PC-9 (cell line): ENCODE measurements around the gene PDLIM7. TPM values are rescaled to one million over a fixed set of nuclear protein-coding genes. Genes with fewer than 3 reads are reported as not detected.

ENCODE experiments used
- BruUV-seq: library from RNA; stranded (reverse); fragments of 400-500 nt; replicated peaks from 2 replicates; lab custom pipeline; 2021; lab: Mats Ljungman, UMichigan
- CTCF ChIA-PET: fragments of 300-600 bp; sonication (Branson Sonifier 250); formaldehyde crosslinking; loops from one replicate; lab custom pipeline; 2022; ENCODE audit warnings: antibody characterized with exemption; lab: Charles Lee
- POLR2A ChIA-PET: fragments of 300-600 bp; sonication (Branson Sonifier 250); formaldehyde crosslinking; loops from one replicate; lab custom pipeline; 2022; ENCODE audit warnings: antibody characterized with exemption; ENCODE audit not compliant: unreplicated experiment; lab: Charles Lee
- DNase-seq, 2 experiments: peaks; one replicate each; pipeline versions ENCODE4 v3.0.0 to v3.0.0-alpha.2; 2015 to 2022; ENCODE audit warnings: mixed read lengths in 1 of 2
- H2AFZ ChIP-seq: fragments of 200-600 bp; sonication (generic); 2 replicates; pipeline ENCODE4 v1.8.1; 2017; ENCODE audit warnings: antibody characterized with exemption
- H3F3A ChIP-seq: fragments of 200-600 bp; sonication (generic); 2 replicates; pipeline ENCODE4 v1.8.1; 2017; ENCODE audit warnings: antibody characterized with exemption, mild to moderate bottlenecking, low read depth; ENCODE audit not compliant: insufficient read depth
- H3K27ac ChIP-seq: fragments of 200-600 bp; sonication (generic); 2 replicates; pipeline ENCODE4 v1.6.1; 2016; ENCODE audit warnings: mixed run types
- H3K27me3 ChIP-seq: fragments of 200-600 bp; sonication (generic); 2 replicates; pipeline ENCODE4 v1.6.1; 2016; ENCODE audit warnings: low read depth, mixed run types; ENCODE audit not compliant: insufficient read depth
- H3K36me3 ChIP-seq: fragments of 200-600 bp; sonication (generic); 2 replicates; pipeline ENCODE4 v1.6.1; 2016; ENCODE audit warnings: low read depth, mixed run types
- H3K4me1 ChIP-seq: fragments of 200-600 bp; sonication (generic); replicated peaks from 2 replicates; pipeline ENCODE4 v1.6.1; 2016; ENCODE audit warnings: mixed run types; ENCODE audit not compliant: insufficient read depth
- H3K4me2 ChIP-seq: fragments of 200-600 bp; sonication (generic); 2 replicates; pipeline ENCODE4 v1.6.1; 2017; ENCODE audit warnings: mixed run types
- H3K4me3 ChIP-seq: fragments of 200-600 bp; sonication (generic); 2 replicates; pipeline ENCODE4 v1.6.1; 2016; ENCODE audit warnings: mixed run types
- H3K79me2 ChIP-seq: fragments of 200-600 bp; sonication (generic); 2 replicates; pipeline ENCODE4 v1.6.1; 2017; ENCODE audit warnings: low read depth, mixed run types
- H3K9me2 ChIP-seq: fragments of 200-600 bp; sonication (generic); 2 replicates; pipeline ENCODE4 v1.8.1; 2017; ENCODE audit warnings: mild to moderate bottlenecking; ENCODE audit not compliant: insufficient read depth
- H3K9me3 ChIP-seq: fragments of 200-600 bp; sonication (generic); 2 replicates; pipeline ENCODE4 v1.8.1; 2016; ENCODE audit warnings: low read depth; ENCODE audit not compliant: insufficient read depth
- H4K20me1 ChIP-seq: fragments of 200-600 bp; sonication (generic); 2 replicates; pipeline ENCODE4 v1.8.1; 2017; ENCODE audit not compliant: insufficient read depth
- CTCF ChIP-seq: fragments of 200-600 bp; sonication (generic); conservative IDR thresholded peaks from 2 replicates; pipeline ENCODE4 v1.6.1; 2017; ENCODE audit warnings: mixed run types, antibody characterized with exemption, mild to moderate bottlenecking, moderate library complexity
- EZH2 ChIP-seq: fragments of 200-600 bp; sonication (generic); IDR thresholded peaks from 2 replicates; pipeline ENCODE4 v1.8.0; 2017; ENCODE audit warnings: antibody characterized with exemption, low read depth
- intact Hi-C: fragments of 100-400 bp; cut with micrococcal nuclease; formaldehyde crosslinking; loops from one replicate; pipeline ENCODE4 v1.10.0; 2022; ENCODE audit not compliant: unreplicated experiment
- total RNA-seq: library from RNA; stranded (reverse); gene quantifications from 2 replicates; pipeline ENCODE4 v1.2.3, GENCODE V29; 2021

Gene PDLIM7
- total RNA-seq, 1 experiment from 2014 or later: 167 TPM

GRCh38 chr5:177475563-177476427 is 21.6 kb downstream of the PDLIM7 start:
- DNase-seq: peak in 1 of 2 experiments; percentile 31
- peaks cover 18% of the 10 kb centered on the region for H3K4me1 ChIP-seq
- TF ChIP-seq EZH2 (no peak), CTCF (no peak)
- peaks cover 51% of the 10 kb centered on the region for H3F3A ChIP-seq
- no TSS peak for BruUV-seq
- intact Hi-C loops: loop anchor here (2.0 kb wide), 1 partner anchor 19 kb away; no protein-coding TSS in a partner anchor
- no peak overlapping the region for H2AFZ ChIP-seq
- POLR2A ChIA-PET: interaction anchor here (0.5 kb wide), 1 partner anchor 13 kb away, joined by 4 read pairs; no protein-coding TSS in a partner anchor
- H3K9me3 ChIP-seq: no peaks in the 10 kb centered on the region
- no peak overlapping the region for H3K4me3 ChIP-seq
- no peaks in the 10 kb centered on the region for H3K9me2 ChIP-seq
- H3K79me2 ChIP-seq: peaks cover 14% of the 10 kb centered on the region; the same call in 1 of the 2 replicates
- H4K20me1 ChIP-seq: no peaks in the 10 kb centered on the region; the same call in 1 of the 2 replicates
- no peak overlapping the region for H3K27ac ChIP-seq
- H3K36me3 ChIP-seq: no peaks in the 10 kb centered on the region
- no peak overlapping the region for H3K4me2 ChIP-seq
- H3K27me3 ChIP-seq: no peaks in the 10 kb centered on the region
- CTCF ChIA-PET: no interaction called here

- Histone ChIP-seq H3K4me1 (peaks cover 22% of the 10 kb centered on the region), H2AFZ (no peak overlapping the region), H3K4me3 (no peak overlapping the region), H3F3A (peaks cover 46% of the 10 kb centered on the region), H3K36me3 (no peaks in the 10 kb centered on the region), H3K4me2 (no peak overlapping the region), H3K9me3 (no peaks in the 10 kb centered on the region), H3K27ac (no peak overlapping the region), H3K9me2 (no peaks in the 10 kb centered on the region), H3K79me2 (peaks cover 21% of the 10 kb centered on the region; the same call in 1 of the 2 replicates), H3K27me3 (no peaks in the 10 kb centered on the region), H4K20me1 (peaks cover 5% of the 10 kb centered on the region; the same call in 1 of the 2 replicates)
- CTCF ChIA-PET: no interaction called here
- intact Hi-C loops: loop anchor here (2.0 kb wide), 1 partner anchor 20 kb away; no protein-coding TSS in a partner anchor
- POLR2A ChIA-PET: interaction anchor here (0.6 kb wide), 1 partner anchor 732 kb away, joined by 4 read pairs; no protein-coding TSS in a partner anchor
- BruUV-seq: no TSS peak
- TF ChIP-seq EZH2: no peak
- TF ChIP-seq CTCF: no peak
- peak in 1 of 2 experiments; percentile 35 for DNase-seq
These were observed 22.4 kb downstream of the PDLIM7 start for GRCh38 chr5:177474846-177475562.

GRCh38 chr5:177474002-177474476 is 23.4 kb downstream of the PDLIM7 start:
- DNase-seq: peak in 1 of 2 experiments; percentile 31
- Histone ChIP-seq H3K9me3 (no peaks in the 10 kb centered on the region), H3F3A (peaks cover 45% of the 10 kb centered on the region; the same call in 1 of the 2 replicates), H3K27ac (no peak overlapping the region), H3K27me3 (no peaks in the 10 kb centered on the region), H3K79me2 (peaks cover 21% of the 10 kb centered on the region; the same call in 1 of the 2 replicates), H3K4me3 (no peak overlapping the region), H2AFZ (no peak overlapping the region), H3K4me1 (peaks cover 22% of the 10 kb centered on the region), H4K20me1 (peaks cover 14% of the 10 kb centered on the region), H3K9me2 (no peaks in the 10 kb centered on the region), H3K4me2 (no peak overlapping the region), H3K36me3 (no peaks in the 10 kb centered on the region)
- intact Hi-C loops: loop anchor here (2.0 kb wide), 1 partner anchor 21 kb away; no protein-coding TSS in a partner anchor
- no TSS peak for BruUV-seq
- ChIA-PET CTCF (interaction anchor here (0.7 to 1.0 kb wide), 2 partner anchors 19 to 27 kb away, joined by 4 read pairs; no protein-coding TSS in a partner anchor), POLR2A (no interaction called here)
- TF ChIP-seq EZH2 (no peak), CTCF (no peak)
